OCI-LY1 (cell line): Measurements from ENCODE around the gene SORBS2.

Experiments
- H2AFZ ChIP-seq: fragments of 200-600 bp; sonication (generic), shearing (Covaris generic); 2 replicates; pipeline ENCODE4 v1.6.0; 2014; ENCODE audit warnings: antibody characterized with exemption, mild to moderate bottlenecking, low read length
- H3F3A ChIP-seq: fragments of 200-600 bp; sonication (generic), shearing (Covaris generic); 2 replicates; pipeline ENCODE4 v1.6.0; 2014; ENCODE audit warnings: mild to moderate bottlenecking, antibody characterized with exemption, low read length, moderate library complexity; ENCODE audit not compliant: insufficient read depth
- H3K27ac ChIP-seq: fragments of 200-600 bp; sonication (generic); 2 replicates; pipeline ENCODE4 v1.5.1; 2014; ENCODE audit warnings: low read length, mixed run types, mild to moderate bottlenecking, low read depth; ENCODE audit not compliant: poor library complexity, severe bottlenecking
- H3K27me3 ChIP-seq: fragments of 200-600 bp; sonication (generic); 2 replicates; pipeline ENCODE4 v1.6.0; 2014; ENCODE audit warnings: antibody characterized with exemption, mild to moderate bottlenecking, low read length, moderate library complexity; ENCODE audit not compliant: insufficient read depth
- H3K36me3 ChIP-seq: fragments of 200-600 bp; sonication (generic); 2 replicates; pipeline ENCODE4 v1.6.1; 2014; ENCODE audit warnings: mild to moderate bottlenecking, antibody characterized with exemption, low read length, moderate library complexity, mixed read lengths; ENCODE audit not compliant: insufficient read depth
- H3K4me1 ChIP-seq: fragments of 200-600 bp; sonication (generic); 2 replicates; pipeline ENCODE4 v1.5.1; 2014; ENCODE audit warnings: mild to moderate bottlenecking, low read length, moderate library complexity; ENCODE audit not compliant: insufficient read depth, severe bottlenecking
- H3K4me2 ChIP-seq: fragments of 200-600 bp; sonication (generic), shearing (Covaris generic); 2 replicates; pipeline ENCODE4 v1.6.1; 2014; ENCODE audit warnings: low read length
- H3K4me3 ChIP-seq: fragments of 200-600 bp; sonication (generic); 2 replicates; pipeline ENCODE4 v1.5.1; 2014; ENCODE audit warnings: low read length, low read depth, mild to moderate bottlenecking, mixed read lengths; ENCODE audit not compliant: poor library complexity, severe bottlenecking
- H3K79me2 ChIP-seq: fragments of 200-600 bp; shearing (Covaris generic); 2 replicates; pipeline ENCODE4 v1.6.1; 2016; ENCODE audit warnings: mixed run types, low read length, mixed read lengths; ENCODE audit not compliant: insufficient read depth
- H3K9ac ChIP-seq: fragments of 200-600 bp; sonication (generic), shearing (Covaris generic); 2 replicates; pipeline ENCODE4 v1.6.1; 2014; ENCODE audit warnings: mild to moderate bottlenecking, low read length, mixed read lengths
- H3K9me2 ChIP-seq: fragments of 200-600 bp; sonication (generic), shearing (Covaris generic); 2 replicates; pipeline ENCODE4 v1.6.1; 2014; ENCODE audit warnings: low read depth, mild to moderate bottlenecking, low read length, mixed read lengths
- H3K9me3 ChIP-seq: fragments of 200-600 bp; shearing (Covaris generic); 2 replicates; pipeline ENCODE4 v1.6.1; 2014; ENCODE audit warnings: low read length, mixed read lengths
- H4K20me1 ChIP-seq: fragments of 200-600 bp; sonication (generic), shearing (Covaris generic); 2 replicates; pipeline ENCODE4 v1.6.0; 2016; ENCODE audit warnings: mild to moderate bottlenecking, low read length; ENCODE audit not compliant: insufficient read depth
- CTCF ChIP-seq: fragments of 200-600 bp; sonication (generic), shearing (Covaris generic); IDR thresholded peaks from 2 replicates; pipeline ENCODE4 v1.5.1; 2017; ENCODE audit warnings: mild to moderate bottlenecking, antibody characterized with exemption, low read length, moderate library complexity, mixed read lengths
- EZH2 ChIP-seq: fragments of 200-600 bp; sonication (generic), shearing (Covaris generic); IDR thresholded peaks from 2 replicates; pipeline ENCODE4 v1.8.0; 2017; ENCODE audit warnings: borderline replicate concordance, mixed run types, mild to moderate bottlenecking, antibody characterized with exemption, low read length, moderate library complexity, mixed read lengths

The SORBS2 gene

GRCh38 chr4:185672618-185673017 is 139.4 kb downstream of the SORBS2 start:
- Histone ChIP-seq H3K9me2 (no peaks in the 10 kb centered on the region), H3K36me3 (peaks cover 33% of the 10 kb centered on the region), H3F3A (no peaks in the 10 kb centered on the region), H3K4me3 (no peak overlapping the region), H3K4me1 (no peaks in the 10 kb centered on the region), H3K79me2 (no peaks in the 10 kb centered on the region), H4K20me1 (no peaks in the 10 kb centered on the region), H3K4me2 (no peak overlapping the region), H3K9ac (no peak overlapping the region), H3K27me3 (no peaks in the 10 kb centered on the region), H2AFZ (no peak overlapping the region), H3K9me3 (no peaks in the 10 kb centered on the region), H3K27ac (no peak overlapping the region)
- TF ChIP-seq EZH2 (no peak), CTCF (no peak)

GRCh38 chr4:185672151-185672550 is 139.8 kb downstream of the SORBS2 start:
- H3K79me2 ChIP-seq = no peaks in the 10 kb centered on the region
- H3K4me2 ChIP-seq = no peak overlapping the region
- no peaks in the 10 kb centered on the region for H3K9me3 ChIP-seq
- peaks cover 28% of the 10 kb centered on the region for H3K36me3 ChIP-seq
- no peak overlapping the region for H2AFZ ChIP-seq
- H4K20me1 ChIP-seq = no peaks in the 10 kb centered on the region
- H3K9me2 ChIP-seq = no peaks in the 10 kb centered on the region
- H3F3A ChIP-seq = no peaks in the 10 kb centered on the region
- no peaks in the 10 kb centered on the region for H3K27me3 ChIP-seq
- no peaks in the 10 kb centered on the region for H3K4me1 ChIP-seq
- no peak for TF ChIP-seq CTCF
- TF ChIP-seq EZH2 = no peak
- H3K9ac ChIP-seq = no peak overlapping the region
- H3K4me3 ChIP-seq = no peak overlapping the region
- no peak overlapping the region for H3K27ac ChIP-seq

GRCh38 chr4:185671496-185671895 is 140.5 kb downstream of the SORBS2 start:
- H3K4me3 ChIP-seq = no peak overlapping the region
- H3K4me2 ChIP-seq = no peak overlapping the region
- H4K20me1 ChIP-seq = no peaks in the 10 kb centered on the region
- peaks cover 3% of the 10 kb centered on the region for H3K4me1 ChIP-seq
- H3K27ac ChIP-seq = no peak overlapping the region
- H3F3A ChIP-seq = no peaks in the 10 kb centered on the region
- H3K36me3 ChIP-seq = peaks cover 22% of the 10 kb centered on the region
- no peaks in the 10 kb centered on the region for H3K9me2 ChIP-seq
- H3K27me3 ChIP-seq = no peaks in the 10 kb centered on the region
- H2AFZ ChIP-seq = no peak overlapping the region
- TF ChIP-seq CTCF (no peak), EZH2 (no peak)
- no peaks in the 10 kb centered on the region for H3K79me2 ChIP-seq
- no peaks in the 10 kb centered on the region for H3K9me3 ChIP-seq
- H3K9ac ChIP-seq = no peak overlapping the region
